ENCODE results near the gene LIPK. TPM values are rescaled to one million over a fixed set of nuclear protein-coding genes. Genes with fewer than 3 reads are reported as not detected.

Gene LIPK
- total and polyA plus RNA-seq, 2 experiments from 2014 or later = not detected

GRCh38 chr10:88793712-88794299 lies 87.8 kb downstream of the LIPK start:
- Histone ChIP-seq H3K27ac (ENCODE audit: low read depth) (no peak overlapping the region), H3K4me2 (no peak overlapping the region), H3K9me2 (ENCODE audit: insufficient read depth) (no peaks in the 10 kb centered on the region), H3F3A (replicated peaks; ENCODE audit: low read depth) (no peaks in the 10 kb centered on the region), H3K36me3 (ENCODE audit: insufficient read depth) (no peaks in the 10 kb centered on the region), H4K20me1 (replicated peaks; ENCODE audit: insufficient read depth) (no peaks in the 10 kb centered on the region), H3K27me3 (ENCODE audit: insufficient read depth) (no peaks in the 10 kb centered on the region; the same call in 1 of the 2 replicates), H3K79me2 (replicated peaks; ENCODE audit: insufficient read depth) (no peaks in the 10 kb centered on the region), H3K4me3 (no peak overlapping the region), H2AFZ (peak overlapping the region; percentile 40; the same call in 1 of the 2 replicates), H3K4me1 (ENCODE audit: insufficient read depth) (no peaks in the 10 kb centered on the region)
- H3K9me3 Mint-ChIP-seq = no peaks in the 10 kb centered on the region
- no peaks in the 10 kb centered on the region; the same call in 2 of the 3 replicates for H3K4me1 Mint-ChIP-seq
- TF ChIP-seq NANOG (IDR thresholded peaks at IDR 0.05; ENCODE audit: borderline replicate concordance) (no peak), CTCF (conservative IDR thresholded peaks at IDR 0.05; ENCODE audit: low read depth in 2 of 2) (no peak)
- TF ChIP-seq, protein P1, sequence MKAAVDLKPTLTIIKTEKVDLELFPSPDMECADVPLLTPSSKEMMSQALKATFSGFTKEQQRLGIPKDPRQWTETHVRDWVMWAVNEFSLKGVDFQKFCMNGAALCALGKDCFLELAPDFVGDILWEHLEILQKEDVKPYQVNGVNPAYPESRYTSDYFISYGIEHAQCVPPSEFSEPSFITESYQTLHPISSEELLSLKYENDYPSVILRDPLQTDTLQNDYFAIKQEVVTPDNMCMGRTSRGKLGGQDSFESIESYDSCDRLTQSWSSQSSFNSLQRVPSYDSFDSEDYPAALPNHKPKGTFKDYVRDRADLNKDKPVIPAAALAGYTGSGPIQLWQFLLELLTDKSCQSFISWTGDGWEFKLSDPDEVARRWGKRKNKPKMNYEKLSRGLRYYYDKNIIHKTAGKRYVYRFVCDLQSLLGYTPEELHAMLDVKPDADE (IDR thresholded peaks at IDR 0.05) = no peak
- no peak overlapping the region for H3K4me3 Mint-ChIP-seq
- no peak for DNase-seq (ENCODE audit: low spot score)
- no peaks in the 10 kb centered on the region for H3K36me3 Mint-ChIP-seq (ENCODE audit: low read depth)
- peaks cover 2% of the 10 kb centered on the region for H3K27me3 Mint-ChIP-seq (ENCODE audit: insufficient read depth, low read depth, poor library complexity)
- ATAC-seq = no peak
- no peak overlapping the region for H3K27ac Mint-ChIP-seq

GRCh38 chr10:88794731-88795130 lies 88.7 kb downstream of the LIPK start:
- no peaks in the 10 kb centered on the region for H3K9me3 Mint-ChIP-seq
- no peak for TF ChIP-seq ZNF114 (CRISPR knock-in tag; IDR thresholded peaks at IDR 0.05)
- TF ChIP-seq ZNF331 (CRISPR knock-in tag; IDR thresholded peaks at IDR 0.05; ENCODE audit: low read depth) = no peak
- TF ChIP-seq, protein P2, sequence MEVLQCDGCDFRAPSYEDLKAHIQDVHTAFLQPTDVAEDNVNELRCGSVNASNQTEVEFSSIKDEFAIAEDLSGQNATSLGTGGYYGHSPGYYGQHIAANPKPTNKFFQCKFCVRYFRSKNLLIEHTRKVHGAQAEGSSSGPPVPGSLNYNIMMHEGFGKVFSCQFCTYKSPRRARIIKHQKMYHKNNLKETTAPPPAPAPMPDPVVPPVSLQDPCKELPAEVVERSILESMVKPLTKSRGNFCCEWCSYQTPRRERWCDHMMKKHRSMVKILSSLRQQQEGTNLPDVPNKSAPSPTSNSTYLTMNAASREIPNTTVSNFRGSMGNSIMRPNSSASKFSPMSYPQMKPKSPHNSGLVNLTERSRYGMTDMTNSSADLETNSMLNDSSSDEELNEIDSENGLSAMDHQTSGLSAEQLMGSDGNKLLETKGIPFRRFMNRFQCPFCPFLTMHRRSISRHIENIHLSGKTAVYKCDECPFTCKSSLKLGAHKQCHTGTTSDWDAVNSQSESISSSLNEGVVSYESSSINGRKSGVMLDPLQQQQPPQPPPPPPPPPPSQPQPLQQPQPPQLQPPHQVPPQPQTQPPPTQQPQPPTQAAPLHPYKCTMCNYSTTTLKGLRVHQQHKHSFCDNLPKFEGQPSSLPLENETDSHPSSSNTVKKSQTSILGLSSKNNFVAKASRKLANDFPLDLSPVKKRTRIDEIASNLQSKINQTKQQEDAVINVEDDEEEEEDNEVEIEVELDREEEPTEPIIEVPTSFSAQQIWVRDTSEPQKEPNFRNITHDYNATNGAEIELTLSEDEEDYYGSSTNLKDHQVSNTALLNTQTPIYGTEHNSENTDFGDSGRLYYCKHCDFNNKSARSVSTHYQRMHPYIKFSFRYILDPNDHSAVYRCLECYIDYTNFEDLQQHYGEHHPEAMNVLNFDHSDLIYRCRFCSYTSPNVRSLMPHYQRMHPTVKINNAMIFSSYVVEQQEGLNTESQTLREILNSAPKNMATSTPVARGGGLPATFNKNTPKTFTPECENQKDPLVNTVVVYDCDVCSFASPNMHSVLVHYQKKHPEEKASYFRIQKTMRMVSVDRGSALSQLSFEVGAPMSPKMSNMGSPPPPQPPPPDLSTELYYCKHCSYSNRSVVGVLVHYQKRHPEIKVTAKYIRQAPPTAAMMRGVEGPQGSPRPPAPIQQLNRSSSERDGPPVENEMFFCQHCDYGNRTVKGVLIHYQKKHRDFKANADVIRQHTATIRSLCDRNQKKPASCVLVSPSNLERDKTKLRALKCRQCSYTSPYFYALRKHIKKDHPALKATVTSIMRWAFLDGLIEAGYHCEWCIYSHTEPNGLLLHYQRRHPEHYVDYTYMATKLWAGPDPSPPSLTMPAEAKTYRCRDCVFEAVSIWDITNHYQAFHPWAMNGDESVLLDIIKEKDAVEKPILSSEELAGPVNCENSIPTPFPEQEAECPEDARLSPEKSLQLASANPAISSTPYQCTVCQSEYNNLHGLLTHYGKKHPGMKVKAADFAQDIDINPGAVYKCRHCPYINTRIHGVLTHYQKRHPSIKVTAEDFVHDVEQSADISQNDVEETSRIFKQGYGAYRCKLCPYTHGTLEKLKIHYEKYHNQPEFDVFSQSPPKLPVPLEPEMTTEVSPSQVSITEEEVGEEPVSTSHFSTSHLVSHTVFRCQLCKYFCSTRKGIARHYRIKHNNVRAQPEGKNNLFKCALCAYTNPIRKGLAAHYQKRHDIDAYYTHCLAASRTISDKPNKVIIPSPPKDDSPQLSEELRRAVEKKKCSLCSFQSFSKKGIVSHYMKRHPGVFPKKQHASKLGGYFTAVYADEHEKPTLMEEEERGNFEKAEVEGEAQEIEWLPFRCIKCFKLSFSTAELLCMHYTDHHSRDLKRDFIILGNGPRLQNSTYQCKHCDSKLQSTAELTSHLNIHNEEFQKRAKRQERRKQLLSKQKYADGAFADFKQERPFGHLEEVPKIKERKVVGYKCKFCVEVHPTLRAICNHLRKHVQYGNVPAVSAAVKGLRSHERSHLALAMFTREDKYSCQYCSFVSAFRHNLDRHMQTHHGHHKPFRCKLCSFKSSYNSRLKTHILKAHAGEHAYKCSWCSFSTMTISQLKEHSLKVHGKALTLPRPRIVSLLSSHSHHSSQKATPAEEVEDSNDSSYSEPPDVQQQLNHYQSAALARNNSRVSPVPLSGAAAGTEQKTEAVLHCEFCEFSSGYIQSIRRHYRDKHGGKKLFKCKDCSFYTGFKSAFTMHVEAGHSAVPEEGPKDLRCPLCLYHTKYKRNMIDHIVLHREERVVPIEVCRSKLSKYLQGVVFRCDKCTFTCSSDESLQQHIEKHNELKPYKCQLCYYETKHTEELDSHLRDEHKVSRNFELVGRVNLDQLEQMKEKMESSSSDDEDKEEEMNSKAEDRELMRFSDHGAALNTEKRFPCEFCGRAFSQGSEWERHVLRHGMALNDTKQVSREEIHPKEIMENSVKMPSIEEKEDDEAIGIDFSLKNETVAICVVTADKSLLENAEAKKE (CRISPR knock-in tag; IDR thresholded peaks at IDR 0.05) = no peak
- no peaks in the 10 kb centered on the region for H3K9me2 ChIP-seq (ENCODE audit: insufficient read depth)
- no peak overlapping the region for H3K27ac ChIP-seq (ENCODE audit: low read depth)
- no peaks in the 10 kb centered on the region; the same call in 1 of the 2 replicates for H3K27me3 ChIP-seq (ENCODE audit: insufficient read depth)
- peaks cover 2% of the 10 kb centered on the region for H3K27me3 Mint-ChIP-seq (ENCODE audit: insufficient read depth, low read depth, poor library complexity)
- H3K4me1 ChIP-seq (ENCODE audit: insufficient read depth) = no peaks in the 10 kb centered on the region
- H2AFZ ChIP-seq = no peak overlapping the region
- no peaks in the 10 kb centered on the region for H4K20me1 ChIP-seq (replicated peaks; ENCODE audit: insufficient read depth)
- no peak overlapping the region for H3K4me3 Mint-ChIP-seq
- H3K36me3 ChIP-seq (ENCODE audit: insufficient read depth) = no peaks in the 10 kb centered on the region
- DNase-seq (ENCODE audit: low spot score) = no peak
- no peaks in the 10 kb centered on the region for H3K36me3 Mint-ChIP-seq (ENCODE audit: low read depth)
- H3K4me2 ChIP-seq = no peak overlapping the region
- no peak overlapping the region for H3K4me3 ChIP-seq
- no peaks in the 10 kb centered on the region for H3K79me2 ChIP-seq (replicated peaks; ENCODE audit: insufficient read depth)
- ATAC-seq = no peak
- no peaks in the 10 kb centered on the region for H3F3A ChIP-seq (replicated peaks; ENCODE audit: low read depth)
- H3K4me1 Mint-ChIP-seq = no peaks in the 10 kb centered on the region
- no peak overlapping the region for H3K27ac Mint-ChIP-seq
